Measurements from ENCODE around the gene ZBTB22.

ZBTB22 gene

GRCh38 chr6:33278810-33279209, 38.7 kb downstream of the ZBTB22 start:
- no peak for TF ChIP-seq GATA2 (IDR thresholded peaks at IDR 0.05; ENCODE audit: low read depth, low read length)
- no peak for TF ChIP-seq GATA3 (IDR thresholded peaks at IDR 0.05; ENCODE audit: low read depth, low read length)

- no peak for TF ChIP-seq GATA3 (IDR thresholded peaks at IDR 0.05; ENCODE audit: low read depth, low read length)
- no peak for TF ChIP-seq GATA2 (IDR thresholded peaks at IDR 0.05; ENCODE audit: low read depth, low read length)
These were observed 39.2 kb downstream of the ZBTB22 start for GRCh38 chr6:33278392-33278741.

- TF ChIP-seq GATA2 (IDR thresholded peaks at IDR 0.05; ENCODE audit: low read depth, low read length) (no peak), GATA3 (IDR thresholded peaks at IDR 0.05; ENCODE audit: low read depth, low read length) (no peak)
These were observed 39.7 kb downstream of the ZBTB22 start for GRCh38 chr6:33277663-33278391.

- TF ChIP-seq GATA2 (IDR thresholded peaks at IDR 0.05; ENCODE audit: low read depth, low read length) (no peak), GATA3 (IDR thresholded peaks at IDR 0.05; ENCODE audit: low read depth, low read length) (no peak)
These were observed 40.5 kb downstream of the ZBTB22 start, which contains the start of gene B3GALT4 for GRCh38 chr6:33276864-33277662. B3GALT4 (plus strand) TSS chr6:33277123; CDS start chr6:33277420, 297 bp downstream.

GRCh38 chr6:33276581-33276863, 41.0 kb downstream of the ZBTB22 start:
- TF ChIP-seq GATA3 (IDR thresholded peaks at IDR 0.05; ENCODE audit: low read depth, low read length) (no peak), GATA2 (IDR thresholded peaks at IDR 0.05; ENCODE audit: low read depth, low read length) (no peak)

GRCh38 chr6:33273924-33274902, 43.3 kb downstream of the ZBTB22 start:
- no peak for TF ChIP-seq GATA3 (IDR thresholded peaks at IDR 0.05; ENCODE audit: low read depth, low read length)
- TF ChIP-seq GATA2 (IDR thresholded peaks at IDR 0.05; ENCODE audit: low read depth, low read length), result no peak

- TF ChIP-seq GATA3 (IDR thresholded peaks at IDR 0.05; ENCODE audit: low read depth, low read length) (no peak), GATA2 (IDR thresholded peaks at IDR 0.05; ENCODE audit: low read depth, low read length) (no peak)
These were observed 44.2 kb downstream of the ZBTB22 start for GRCh38 chr6:33273129-33273923.

GRCh38 chr6:33272275-33273128, 45.0 kb downstream of the ZBTB22 start:
- no peak for TF ChIP-seq GATA2 (IDR thresholded peaks at IDR 0.05; ENCODE audit: low read depth, low read length)
- no peak for TF ChIP-seq GATA3 (IDR thresholded peaks at IDR 0.05; ENCODE audit: low read depth, low read length)

GRCh38 chr6:33271468-33272274, 45.9 kb downstream of the ZBTB22 start, which contains the start of the genes RPS18 and VPS52:
RPS18 (plus strand) TSS chr6:33272075; CDS start chr6:33272120, 45 bp downstream.
VPS52 (minus strand) TSS chr6:33271876; CDS start chr6:33271675, 201 bp downstream.
- TF ChIP-seq GATA3 (IDR thresholded peaks at IDR 0.05; ENCODE audit: low read depth, low read length) (no peak), GATA2 (IDR thresholded peaks at IDR 0.05; ENCODE audit: low read depth, low read length) (0 out of 2 replicates have a peak, but pooled peaks have one; percentile 4)

- TF ChIP-seq GATA2 (IDR thresholded peaks at IDR 0.05; ENCODE audit: low read depth, low read length) (no peak), GATA3 (IDR thresholded peaks at IDR 0.05; ENCODE audit: low read depth, low read length) (no peak)
These were observed 46.5 kb downstream of the ZBTB22 start for GRCh38 chr6:33271117-33271467.

All from SH-SY5Y (cell line).